Prostate gland (tissue), 2 donors: ENCODE measurements around the gene SFSWAP.

Experiments used
- POLR2A ChIP-seq: fragments of 450-650 bp; IDR thresholded peaks from one replicate; pipeline ENCODE4 v1.6.1; 2016; ENCODE audit warnings: antibody characterized with exemption, mild to moderate bottlenecking
- TF ChIP-seq, protein P1 (sequence below), 4 experiments: fragments of 200-600 bp in 2 of 4; fragments of 450-650 bp in 2 of 4; sonication (generic) in 2 of 4; IDR thresholded peaks; 1 replicate in 3 of 4; 2 replicates in 1 of 4; pipeline ENCODE4 v1.5.1; 2016 to 2019; ENCODE audit warnings: antibody characterized with exemption in 4 of 4, mild to moderate bottlenecking in 2 of 4, moderate library complexity in 2 of 4

GRCh38 chr12:131829356-131829747 lies 118.5 kb downstream of the SFSWAP start:
- TF ChIP-seq, protein P1, sequence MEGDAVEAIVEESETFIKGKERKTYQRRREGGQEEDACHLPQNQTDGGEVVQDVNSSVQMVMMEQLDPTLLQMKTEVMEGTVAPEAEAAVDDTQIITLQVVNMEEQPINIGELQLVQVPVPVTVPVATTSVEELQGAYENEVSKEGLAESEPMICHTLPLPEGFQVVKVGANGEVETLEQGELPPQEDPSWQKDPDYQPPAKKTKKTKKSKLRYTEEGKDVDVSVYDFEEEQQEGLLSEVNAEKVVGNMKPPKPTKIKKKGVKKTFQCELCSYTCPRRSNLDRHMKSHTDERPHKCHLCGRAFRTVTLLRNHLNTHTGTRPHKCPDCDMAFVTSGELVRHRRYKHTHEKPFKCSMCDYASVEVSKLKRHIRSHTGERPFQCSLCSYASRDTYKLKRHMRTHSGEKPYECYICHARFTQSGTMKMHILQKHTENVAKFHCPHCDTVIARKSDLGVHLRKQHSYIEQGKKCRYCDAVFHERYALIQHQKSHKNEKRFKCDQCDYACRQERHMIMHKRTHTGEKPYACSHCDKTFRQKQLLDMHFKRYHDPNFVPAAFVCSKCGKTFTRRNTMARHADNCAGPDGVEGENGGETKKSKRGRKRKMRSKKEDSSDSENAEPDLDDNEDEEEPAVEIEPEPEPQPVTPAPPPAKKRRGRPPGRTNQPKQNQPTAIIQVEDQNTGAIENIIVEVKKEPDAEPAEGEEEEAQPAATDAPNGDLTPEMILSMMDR (IDR thresholded peaks at IDR 0.05), result no peak
- no peak for TF ChIP-seq POLR2A
